ENCODE measurements around the gene MROH8.
A peak's percentile ranks its signal among the peaks of the same experiment; 100 is the strongest.

Gene MROH8

DNA sequence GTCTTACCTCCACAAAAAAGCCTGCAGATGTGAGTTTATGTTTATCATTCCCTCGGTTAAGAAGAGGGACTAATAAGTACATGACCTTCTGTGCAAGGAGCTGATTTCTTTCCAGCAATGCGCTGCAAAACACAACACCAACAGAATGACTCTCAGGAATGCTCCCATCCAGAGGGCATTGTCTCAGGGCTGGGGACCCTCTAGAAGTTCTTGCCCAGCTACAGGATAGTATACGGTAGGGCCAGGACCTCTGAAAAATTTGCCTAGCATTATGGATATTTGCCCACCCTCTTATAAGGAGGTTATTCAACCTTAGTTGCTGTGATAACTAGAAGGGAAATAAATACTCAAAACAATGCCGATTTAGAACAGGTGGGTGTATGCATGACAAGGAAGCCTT, 58.9 kb downstream of the MROH8 start (continued):
- TF ChIP-seq ZNF791 (tag by site-specific recombination; IDR thresholded peaks at IDR 0.05) (no peak), ZNF621 (tag by site-specific recombination; IDR thresholded peaks at IDR 0.05) (no peak), ZNF350 (tag by site-specific recombination; IDR thresholded peaks at IDR 0.05) (no peak), ZNF341 (tag by site-specific recombination; IDR thresholded peaks at IDR 0.05; ENCODE audit: low read depth) (no peak), ZNF549 (tag by site-specific recombination; IDR thresholded peaks at IDR 0.05) (no peak), MZF1 (tag by site-specific recombination; IDR thresholded peaks at IDR 0.05; ENCODE audit: borderline replicate concordance) (no peak), ZNF324 (tag by site-specific recombination; IDR thresholded peaks at IDR 0.05) (no peak)
- TF ChIP-seq, protein P1, sequence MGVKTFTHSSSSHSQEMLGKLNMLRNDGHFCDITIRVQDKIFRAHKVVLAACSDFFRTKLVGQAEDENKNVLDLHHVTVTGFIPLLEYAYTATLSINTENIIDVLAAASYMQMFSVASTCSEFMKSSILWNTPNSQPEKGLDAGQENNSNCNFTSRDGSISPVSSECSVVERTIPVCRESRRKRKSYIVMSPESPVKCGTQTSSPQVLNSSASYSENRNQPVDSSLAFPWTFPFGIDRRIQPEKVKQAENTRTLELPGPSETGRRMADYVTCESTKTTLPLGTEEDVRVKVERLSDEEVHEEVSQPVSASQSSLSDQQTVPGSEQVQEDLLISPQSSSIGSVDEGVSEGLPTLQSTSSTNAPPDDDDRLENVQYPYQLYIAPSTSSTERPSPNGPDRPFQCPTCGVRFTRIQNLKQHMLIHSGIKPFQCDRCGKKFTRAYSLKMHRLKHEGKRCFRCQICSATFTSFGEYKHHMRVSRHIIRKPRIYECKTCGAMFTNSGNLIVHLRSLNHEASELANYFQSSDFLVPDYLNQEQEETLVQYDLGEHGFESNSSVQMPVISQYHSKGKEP (tag by site-specific recombination; IDR thresholded peaks at IDR 0.05): no peak

DNA sequence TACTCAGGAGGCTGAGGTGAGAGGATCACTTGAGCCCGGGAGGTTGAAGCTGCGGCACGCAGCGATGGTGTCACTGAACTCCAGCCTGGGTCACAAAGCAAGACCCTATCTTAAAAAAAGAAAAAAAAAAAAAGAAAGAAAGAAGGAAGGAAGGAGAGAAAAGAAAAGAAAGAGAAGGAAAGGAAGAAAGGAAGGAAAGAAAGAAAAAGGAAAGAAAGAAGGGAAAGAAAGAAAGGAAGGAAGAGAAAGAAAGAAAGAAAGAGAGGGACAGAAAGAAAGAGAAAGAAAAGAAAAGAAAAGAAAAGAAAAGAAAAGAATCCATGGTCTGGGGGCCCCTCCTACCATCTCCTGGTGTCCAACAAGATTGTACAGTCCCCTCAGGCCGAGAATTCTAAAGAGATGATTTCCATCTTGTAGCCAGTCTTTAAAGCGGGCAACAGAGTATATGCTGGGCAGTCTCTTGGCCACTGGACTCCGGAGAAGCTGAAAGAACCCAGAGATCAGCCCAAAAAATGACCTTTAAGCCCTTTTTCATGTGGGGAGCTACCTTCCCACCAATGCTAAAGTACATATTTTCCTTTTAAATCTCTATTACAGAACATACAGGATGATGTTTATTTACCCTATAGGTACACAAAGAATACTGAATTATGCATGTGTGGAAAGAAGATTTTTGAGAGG, 59.9 kb downstream of the MROH8 start:
- H3K9me3 ChIP-seq (ENCODE audit: control insufficient read depth, insufficient read depth, low read depth, low read length): no peaks in the 10 kb centered on the region
- no peak overlapping the region for H3K4me3 ChIP-seq (ENCODE audit: low read depth, low read length)
- ChIA-PET POLR2A (no interaction called here), CTCF (interaction anchor here (0.7 to 1.2 kb wide), 2 partner anchors 9 to 874 kb away, joined by 3 to 4 read pairs; no protein-coding TSS in a partner anchor)
- no peaks in the 10 kb centered on the region for H3K4me1 ChIP-seq (ENCODE audit: control insufficient read depth, insufficient read depth, low read length)
- no peaks in the 10 kb centered on the region for H3K36me3 ChIP-seq (ENCODE audit: control insufficient read depth in 2 of 2, insufficient read depth in 1 of 2, low read length in 2 of 2)
- H3K27ac ChIP-seq (ENCODE audit: extremely low read depth, low read depth, low read length): no peak overlapping the region
- TF ChIP-seq ZNF677 (tag by site-specific recombination; IDR thresholded peaks at IDR 0.05) (no peak), PRDM1 (tag by site-specific recombination; IDR thresholded peaks at IDR 0.05) (peak; percentile 77), MEIS1 (CRISPR knock-in tag; IDR thresholded peaks at IDR 0.05; ENCODE audit: borderline replicate concordance) (no peak), ZNF514 (tag by site-specific recombination; IDR thresholded peaks at IDR 0.05) (no peak), ZNF350 (tag by site-specific recombination; IDR thresholded peaks at IDR 0.05) (no peak), ZNF544 (tag by site-specific recombination; IDR thresholded peaks at IDR 0.05) (no peak), ZNF311 (tag by site-specific recombination; IDR thresholded peaks at IDR 0.05; ENCODE audit: borderline replicate concordance) (no peak), ZBTB7A (tag by site-specific recombination; IDR thresholded peaks at IDR 0.05; ENCODE audit: low read depth) (no peak), BCL6B (tag by site-specific recombination; IDR thresholded peaks at IDR 0.05) (no peak), ZFP41 (tag by site-specific recombination; IDR thresholded peaks at IDR 0.05; ENCODE audit: borderline replicate concordance) (no peak), ZBTB20 (tag by site-specific recombination; IDR thresholded peaks at IDR 0.05) (peak; percentile 68), ZNF280D (tag by site-specific recombination; IDR thresholded peaks at IDR 0.05) (no peak), ZNF174 (tag by site-specific recombination; IDR thresholded peaks at IDR 0.05) (no peak), ZNF202 (tag by site-specific recombination; IDR thresholded peaks at IDR 0.05; ENCODE audit: borderline replicate concordance) (no peak), MZF1 (tag by site-specific recombination; IDR thresholded peaks at IDR 0.05; ENCODE audit: borderline replicate concordance) (no peak), GLIS2 (tag by site-specific recombination; IDR thresholded peaks at IDR 0.05) (no peak), ZNF121 (tag by site-specific recombination; IDR thresholded peaks at IDR 0.05) (no peak), ZNF629 (tag by site-specific recombination; IDR thresholded peaks at IDR 0.05) (no peak)
- TF ChIP-seq, protein P2, sequence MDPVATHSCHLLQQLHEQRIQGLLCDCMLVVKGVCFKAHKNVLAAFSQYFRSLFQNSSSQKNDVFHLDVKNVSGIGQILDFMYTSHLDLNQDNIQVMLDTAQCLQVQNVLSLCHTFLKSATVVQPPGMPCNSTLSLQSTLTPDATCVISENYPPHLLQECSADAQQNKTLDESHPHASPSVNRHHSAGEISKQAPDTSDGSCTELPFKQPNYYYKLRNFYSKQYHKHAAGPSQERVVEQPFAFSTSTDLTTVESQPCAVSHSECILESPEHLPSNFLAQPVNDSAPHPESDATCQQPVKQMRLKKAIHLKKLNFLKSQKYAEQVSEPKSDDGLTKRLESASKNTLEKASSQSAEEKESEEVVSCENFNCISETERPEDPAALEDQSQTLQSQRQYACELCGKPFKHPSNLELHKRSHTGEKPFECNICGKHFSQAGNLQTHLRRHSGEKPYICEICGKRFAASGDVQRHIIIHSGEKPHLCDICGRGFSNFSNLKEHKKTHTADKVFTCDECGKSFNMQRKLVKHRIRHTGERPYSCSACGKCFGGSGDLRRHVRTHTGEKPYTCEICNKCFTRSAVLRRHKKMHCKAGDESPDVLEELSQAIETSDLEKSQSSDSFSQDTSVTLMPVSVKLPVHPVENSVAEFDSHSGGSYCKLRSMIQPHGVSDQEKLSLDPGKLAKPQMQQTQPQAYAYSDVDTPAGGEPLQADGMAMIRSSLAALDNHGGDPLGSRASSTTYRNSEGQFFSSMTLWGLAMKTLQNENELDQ (tag by site-specific recombination; IDR thresholded peaks at IDR 0.05; ENCODE audit: low read depth): no peak
- TF ChIP-seq, protein P3, sequence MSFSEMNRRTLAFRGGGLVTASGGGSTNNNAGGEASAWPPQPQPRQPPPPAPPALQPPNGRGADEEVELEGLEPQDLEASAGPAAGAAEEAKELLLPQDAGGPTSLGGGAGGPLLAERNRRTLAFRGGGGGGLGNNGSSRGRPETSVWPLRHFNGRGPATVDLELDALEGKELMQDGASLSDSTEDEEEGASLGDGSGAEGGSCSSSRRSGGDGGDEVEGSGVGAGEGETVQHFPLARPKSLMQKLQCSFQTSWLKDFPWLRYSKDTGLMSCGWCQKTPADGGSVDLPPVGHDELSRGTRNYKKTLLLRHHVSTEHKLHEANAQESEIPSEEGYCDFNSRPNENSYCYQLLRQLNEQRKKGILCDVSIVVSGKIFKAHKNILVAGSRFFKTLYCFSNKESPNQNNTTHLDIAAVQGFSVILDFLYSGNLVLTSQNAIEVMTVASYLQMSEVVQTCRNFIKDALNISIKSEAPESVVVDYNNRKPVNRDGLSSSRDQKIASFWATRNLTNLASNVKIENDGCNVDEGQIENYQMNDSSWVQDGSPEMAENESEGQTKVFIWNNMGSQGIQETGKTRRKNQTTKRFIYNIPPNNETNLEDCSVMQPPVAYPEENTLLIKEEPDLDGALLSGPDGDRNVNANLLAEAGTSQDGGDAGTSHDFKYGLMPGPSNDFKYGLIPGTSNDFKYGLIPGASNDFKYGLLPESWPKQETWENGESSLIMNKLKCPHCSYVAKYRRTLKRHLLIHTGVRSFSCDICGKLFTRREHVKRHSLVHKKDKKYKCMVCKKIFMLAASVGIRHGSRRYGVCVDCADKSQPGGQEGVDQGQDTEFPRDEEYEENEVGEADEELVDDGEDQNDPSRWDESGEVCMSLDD (tag by site-specific recombination; IDR thresholded peaks at IDR 0.05): no peak
